Measurements from ENCODE around the gene TWIST1.

DNA sequence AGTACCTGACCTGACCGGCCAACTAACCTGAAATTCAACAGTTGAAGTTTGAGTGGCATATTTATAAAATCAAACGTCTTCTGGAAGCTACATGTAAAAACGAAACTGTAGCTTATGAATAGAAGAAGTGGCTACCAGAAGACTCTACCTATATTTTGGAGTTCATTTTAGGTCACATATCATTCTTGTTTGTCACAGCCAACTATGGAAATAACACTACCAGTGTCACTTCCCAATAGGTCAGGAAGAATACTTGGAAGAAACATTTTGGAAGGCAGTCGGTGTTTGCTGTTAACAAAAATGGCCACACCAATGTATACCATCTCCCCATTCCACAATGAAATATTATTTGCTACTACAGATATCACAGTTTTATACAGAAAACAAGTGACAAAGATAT, 12.6 kb downstream of the TWIST1 start:
- TF ChIP-seq POLR2AphosphoS5 (IDR thresholded peaks at IDR 0.05; ENCODE audit: borderline replicate concordance, low read depth, low read length) (no peak), EZH2 (IDR thresholded peaks at IDR 0.05) (no peak), FOXP2 (optimal IDR thresholded peaks at IDR 0.05; ENCODE audit: control extremely low read depth, extremely low read length, insufficient read depth) (no peak)

Data from SK-N-MC (cell line).